ENCODE data around the gene SORBS2. TPM values are rescaled to one million over a fixed set of nuclear protein-coding genes. Genes with fewer than 3 reads are reported as not detected.

Gene SORBS2
- total RNA-seq, 1 experiment from 2014 or later, result 8.4 TPM

DNA sequence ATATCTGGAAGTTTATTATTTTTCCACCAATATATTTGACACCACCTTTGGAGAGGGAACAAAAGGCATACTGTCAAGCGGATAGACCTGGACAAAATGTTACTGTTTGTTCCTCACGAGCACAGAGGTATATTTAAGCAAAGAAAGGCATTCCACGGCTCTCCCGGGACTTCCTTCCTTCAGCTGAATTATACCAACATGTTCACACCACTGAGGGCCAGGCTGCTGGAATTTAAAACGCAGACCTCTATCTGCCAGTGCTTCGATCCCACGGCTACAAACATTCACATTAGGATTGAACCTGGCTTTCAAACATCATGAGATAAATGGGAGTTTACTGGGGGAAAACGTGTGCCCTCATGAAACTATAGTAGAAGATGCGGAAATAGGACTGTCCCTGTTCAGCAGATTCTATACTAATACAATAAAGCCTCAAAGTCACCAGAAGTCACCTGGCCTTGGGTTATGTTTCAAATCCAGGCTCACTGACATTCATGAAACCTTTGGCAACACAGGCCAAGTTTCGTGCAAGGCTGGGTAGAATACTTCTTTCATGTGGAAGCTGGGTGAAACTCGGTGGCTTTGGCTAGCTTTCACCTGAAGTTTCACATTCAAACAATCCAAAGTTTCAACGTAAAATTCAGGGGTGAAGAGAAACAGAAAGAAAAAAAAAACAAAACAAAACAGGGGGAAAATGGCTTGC, 39.5 kb downstream of the SORBS2 start:
- in situ Hi-C loops (cut with HindIII; ENCODE audit: low pct_unique_long_range_greater_than_20kb, low sequenced_read_pairs) (no loop called here), intact Hi-C loops (cut with micrococcal nuclease; ENCODE audit: unreplicated experiment) (no loop called here)
- ATAC-seq, result no peak
- Histone ChIP-seq H3K36me3 (ENCODE audit: control insufficient read depth, insufficient read depth, low read length) (no peaks in the 10 kb centered on the region), H3K27ac (ENCODE audit: low read length) (no peak overlapping the region), H3K9me3 (ENCODE audit: control insufficient read depth, insufficient read depth, low read depth, low read length) (no peaks in the 10 kb centered on the region), H3K27me3 (ENCODE audit: control insufficient read depth, insufficient read depth, low read length) (no peaks in the 10 kb centered on the region), H3K4me1 (ENCODE audit: control insufficient read depth, insufficient read depth, low read length) (no peaks in the 10 kb centered on the region), H3K4me3 (ENCODE audit: low read depth in 2 of 2, low read length in 2 of 2) (no peak overlapping the region)
- ChIA-PET CTCF (no interaction called here), POLR2A (no interaction called here)
- TF ChIP-seq CTCF (IDR thresholded peaks at IDR 0.05) (no peak), SIN3A (IDR thresholded peaks at IDR 0.05; ENCODE audit: borderline replicate concordance, insufficient read depth, low read depth, low read length) (no peak), TCF7L2 (IDR thresholded peaks at IDR 0.05; ENCODE audit: low read depth, low read length) (no peak), POLR2AphosphoS5 (IDR thresholded peaks at IDR 0.05; ENCODE audit: low read depth, low read length) (no peak), REST (IDR thresholded peaks at IDR 0.05; ENCODE audit: insufficient read depth in 1 of 2, low read depth in 2 of 2, low read length in 1 of 2) (no peak)
- no TSS peak for BruUV-seq (replicated peaks)
- DNase-seq (ENCODE audit: low read depth, low spot score), result no peak

- DNase-seq (ENCODE audit: low read depth, low spot score) (no peak), ATAC-seq (no peak)
- ChIA-PET CTCF (no interaction called here), POLR2A (no interaction called here)
- in situ Hi-C loops (cut with HindIII; ENCODE audit: low pct_unique_long_range_greater_than_20kb, low sequenced_read_pairs), result no loop called here
- Histone ChIP-seq H3K4me3 (ENCODE audit: low read depth in 2 of 2, low read length in 2 of 2) (no peak overlapping the region), H3K4me1 (ENCODE audit: control insufficient read depth, insufficient read depth, low read length) (no peaks in the 10 kb centered on the region), H3K27me3 (ENCODE audit: control insufficient read depth, insufficient read depth, low read length) (no peaks in the 10 kb centered on the region), H3K27ac (ENCODE audit: low read length) (no peak overlapping the region), H3K9me3 (ENCODE audit: control insufficient read depth, insufficient read depth, low read depth, low read length) (no peaks in the 10 kb centered on the region), H3K36me3 (ENCODE audit: control insufficient read depth, insufficient read depth, low read length) (no peaks in the 10 kb centered on the region)
- BruUV-seq (replicated peaks), result no TSS peak
- intact Hi-C loops (cut with micrococcal nuclease; ENCODE audit: unreplicated experiment), result no loop called here
- no peak for TF ChIP-seq TCF7L2 (IDR thresholded peaks at IDR 0.05; ENCODE audit: low read depth, low read length)
- TF ChIP-seq SIN3A (IDR thresholded peaks at IDR 0.05; ENCODE audit: borderline replicate concordance, insufficient read depth, low read depth, low read length), result no peak
- no peak for TF ChIP-seq POLR2AphosphoS5 (IDR thresholded peaks at IDR 0.05; ENCODE audit: low read depth, low read length)
Observed at GRCh38 chr4:185771711-185772390, 40.1 kb downstream of the SORBS2 start.

- H3K27me3 ChIP-seq (ENCODE audit: control insufficient read depth, insufficient read depth, low read length), result no peaks in the 10 kb centered on the region
- in situ Hi-C loops (cut with HindIII; ENCODE audit: low pct_unique_long_range_greater_than_20kb, low sequenced_read_pairs) (no loop called here), intact Hi-C loops (cut with micrococcal nuclease; ENCODE audit: unreplicated experiment) (no loop called here)
- ATAC-seq (no peak), DNase-seq (ENCODE audit: low read depth, low spot score) (no peak)
- TF ChIP-seq CTCF (IDR thresholded peaks at IDR 0.05), result no peak
- no peak for TF ChIP-seq POLR2AphosphoS5 (IDR thresholded peaks at IDR 0.05; ENCODE audit: low read depth, low read length)
- TF ChIP-seq TCF7L2 (IDR thresholded peaks at IDR 0.05; ENCODE audit: low read depth, low read length), result no peak
- TF ChIP-seq REST (IDR thresholded peaks at IDR 0.05; ENCODE audit: insufficient read depth in 1 of 2, low read depth in 2 of 2, low read length in 1 of 2), result no peak
- no peak for TF ChIP-seq SIN3A (IDR thresholded peaks at IDR 0.05; ENCODE audit: borderline replicate concordance, insufficient read depth, low read depth, low read length)
- H3K4me3 ChIP-seq (ENCODE audit: low read depth in 2 of 2, low read length in 2 of 2), result no peak overlapping the region
- H3K9me3 ChIP-seq (ENCODE audit: control insufficient read depth, insufficient read depth, low read depth, low read length), result no peaks in the 10 kb centered on the region
- POLR2A ChIA-PET, result no interaction called here
- CTCF ChIA-PET, result no interaction called here
- no peaks in the 10 kb centered on the region for H3K36me3 ChIP-seq (ENCODE audit: control insufficient read depth, insufficient read depth, low read length)
- H3K4me1 ChIP-seq (ENCODE audit: control insufficient read depth, insufficient read depth, low read length), result no peaks in the 10 kb centered on the region
- H3K27ac ChIP-seq (ENCODE audit: low read length), result no peak overlapping the region
- BruUV-seq (replicated peaks), result no TSS peak
Observed at GRCh38 chr4:185767528-185767927, 44.5 kb downstream of the SORBS2 start.
